IPS-NIHi11 (cell line): Measurements from ENCODE around the gene DNAJC6.
A peak's percentile ranks its signal among the peaks of the same experiment; 100 is the strongest.
"Not testable (repeated sequence)": the region's sequence is repeated elsewhere in the genome, so short reads cannot be mapped to it uniquely, and the experiment has no call there.

Experiments
- DNase-seq: peaks from one replicate; pipeline ENCODE4 v3.0.0; 2012; ENCODE audit warnings: mixed read lengths, low spot score

DNAJC6 gene

GRCh38 chr1:65309304-65310077 is at the start of gene DNAJC6:
TSS of gene DNAJC6 (plus strand) at chr1:65309543. CDS start at chr1:65309746, 203 bp downstream.
- peak; percentile 89 for DNase-seq

- DNase-seq = no peak
These were observed 49.5 kb upstream of the DNAJC6 start for GRCh38 chr1:65259816-65260215.

GRCh38 chr1:65260851-65261473 is 48.4 kb upstream of the DNAJC6 start:
- DNase-seq = no peak

- no peak for DNase-seq
These were observed 46.1 kb upstream of the DNAJC6 start for GRCh38 chr1:65263286-65263685.

GRCh38 chr1:65264197-65264929 is 45.0 kb upstream of the DNAJC6 start:
- peak; percentile 41 for DNase-seq

GRCh38 chr1:65265296-65265650 is 44.1 kb upstream of the DNAJC6 start:
- no peak for DNase-seq

- peak; percentile 82 for DNase-seq
These were observed 43.5 kb upstream of the DNAJC6 start for GRCh38 chr1:65265651-65266351.

GRCh38 chr1:65266476-65266875 is 42.9 kb upstream of the DNAJC6 start:
- DNase-seq = no peak

- no peak for DNase-seq
These were observed 42.1 kb upstream of the DNAJC6 start for GRCh38 chr1:65267271-65267670.

- DNase-seq = no peak
These were observed 41.7 kb upstream of the DNAJC6 start for GRCh38 chr1:65267683-65268082.

GRCh38 chr1:65269612-65270011 is 39.7 kb upstream of the DNAJC6 start:
- no peak for DNase-seq

GRCh38 chr1:65276197-65276939 is 33.0 kb upstream of the DNAJC6 start:
- DNase-seq = no peak

GRCh38 chr1:65277605-65278347 is 31.6 kb upstream of the DNAJC6 start:
- no peak for DNase-seq

GRCh38 chr1:65278376-65279069 is 30.8 kb upstream of the DNAJC6 start:
- no peak for DNase-seq

GRCh38 chr1:65279070-65279779 is 30.1 kb upstream of the DNAJC6 start:
- DNase-seq = peak; percentile 38

- DNase-seq = no peak
These were observed 27.5 kb upstream of the DNAJC6 start for GRCh38 chr1:65281846-65282245.

- no peak for DNase-seq
These were observed 25.1 kb upstream of the DNAJC6 start for GRCh38 chr1:65284229-65284628.

GRCh38 chr1:65289449-65289848 is 19.9 kb upstream of the DNAJC6 start:
- DNase-seq = no peak

GRCh38 chr1:65291818-65292217 is 17.5 kb upstream of the DNAJC6 start:
- not testable (repeated sequence) for DNase-seq
